Measurements from ENCODE around the gene PTGER4. TPM values are rescaled to one million over a fixed set of nuclear protein-coding genes. Genes with fewer than 3 reads are reported as not detected.
A peak's percentile ranks its signal among the peaks of the same experiment; 100 is the strongest.
"Not testable (repeated sequence)": the region's sequence is repeated elsewhere in the genome, so short reads cannot be mapped to it uniquely, and the experiment has no call there.

PTGER4 gene
- 10 to 100 TPM; 10.1 to 30.1 (median 27.0) TPM for total RNA-seq

DNA sequence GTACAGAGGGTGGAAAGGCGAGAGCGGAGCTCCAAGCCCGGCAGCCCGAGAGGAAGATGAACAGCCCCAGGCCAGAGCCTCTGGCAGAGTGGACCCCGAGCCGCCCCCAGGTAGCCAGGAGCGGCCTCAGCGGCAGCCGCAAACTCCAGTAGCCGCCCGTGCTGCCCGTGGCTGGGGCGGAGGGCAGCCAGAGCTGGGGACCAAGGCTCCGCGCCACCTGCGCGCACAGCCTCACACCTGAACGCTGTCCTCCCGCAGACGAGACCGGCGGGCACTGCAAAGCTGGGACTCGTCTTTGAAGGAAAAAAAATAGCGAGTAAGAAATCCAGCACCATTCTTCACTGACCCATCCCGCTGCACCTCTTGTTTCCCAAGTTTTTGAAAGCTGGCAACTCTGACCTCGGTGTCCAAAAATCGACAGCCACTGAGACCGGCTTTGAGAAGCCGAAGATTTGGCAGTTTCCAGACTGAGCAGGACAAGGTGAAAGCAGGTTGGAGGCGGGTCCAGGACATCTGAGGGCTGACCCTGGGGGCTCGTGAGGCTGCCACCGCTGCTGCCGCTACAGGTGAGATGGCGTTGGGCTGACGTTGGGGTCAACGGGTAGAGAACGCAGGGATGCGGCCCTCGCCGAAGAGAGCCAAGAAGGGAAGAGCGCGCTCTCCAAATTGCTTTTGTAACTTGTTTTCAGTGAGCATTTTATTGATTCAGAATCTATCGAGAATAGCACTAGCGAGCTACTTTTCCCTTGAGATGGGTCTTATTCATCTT is at the start of gene PTGER4:
PTGER4 (plus strand) TSS at position 3 of the 769 bp plus-strand sequence. CDS start 1,079 bp downstream, outside the sequence.
- peaks cover 17% of the 10 kb centered on the region for H3K27me3 ChIP-seq
- peak within 1 kb of the TSS; percentile 68 to 78 for H3K4me3 ChIP-seq
- no peaks in the 10 kb centered on the region for H3K9me3 ChIP-seq
- TF ChIP-seq, protein P1, sequence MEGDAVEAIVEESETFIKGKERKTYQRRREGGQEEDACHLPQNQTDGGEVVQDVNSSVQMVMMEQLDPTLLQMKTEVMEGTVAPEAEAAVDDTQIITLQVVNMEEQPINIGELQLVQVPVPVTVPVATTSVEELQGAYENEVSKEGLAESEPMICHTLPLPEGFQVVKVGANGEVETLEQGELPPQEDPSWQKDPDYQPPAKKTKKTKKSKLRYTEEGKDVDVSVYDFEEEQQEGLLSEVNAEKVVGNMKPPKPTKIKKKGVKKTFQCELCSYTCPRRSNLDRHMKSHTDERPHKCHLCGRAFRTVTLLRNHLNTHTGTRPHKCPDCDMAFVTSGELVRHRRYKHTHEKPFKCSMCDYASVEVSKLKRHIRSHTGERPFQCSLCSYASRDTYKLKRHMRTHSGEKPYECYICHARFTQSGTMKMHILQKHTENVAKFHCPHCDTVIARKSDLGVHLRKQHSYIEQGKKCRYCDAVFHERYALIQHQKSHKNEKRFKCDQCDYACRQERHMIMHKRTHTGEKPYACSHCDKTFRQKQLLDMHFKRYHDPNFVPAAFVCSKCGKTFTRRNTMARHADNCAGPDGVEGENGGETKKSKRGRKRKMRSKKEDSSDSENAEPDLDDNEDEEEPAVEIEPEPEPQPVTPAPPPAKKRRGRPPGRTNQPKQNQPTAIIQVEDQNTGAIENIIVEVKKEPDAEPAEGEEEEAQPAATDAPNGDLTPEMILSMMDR (IDR thresholded peaks at IDR 0.05) = no peak
- peak; percentile 85 to 92 for TF ChIP-seq POLR2A (IDR thresholded peaks at IDR 0.05)
- TF ChIP-seq POLR2AphosphoS5 (IDR thresholded peaks at IDR 0.05) = peak; percentile 94
- H3K36me3 ChIP-seq = no peaks in the 10 kb centered on the region
- 0 to 2% methylated on average over 2 to 19 of the region's 44 CpGs for WGBS, 2 donors (ENCODE audit: low coverage in 1 of 2)
- peaks cover 0 to 91% (median 9%) of the 10 kb centered on the region in 3 donors for H3K4me1 ChIP-seq
- H3K27ac ChIP-seq = peak within 1 kb of the TSS; percentile 51 to 93 (median 90)
- no peak for ATAC-seq

DNA sequence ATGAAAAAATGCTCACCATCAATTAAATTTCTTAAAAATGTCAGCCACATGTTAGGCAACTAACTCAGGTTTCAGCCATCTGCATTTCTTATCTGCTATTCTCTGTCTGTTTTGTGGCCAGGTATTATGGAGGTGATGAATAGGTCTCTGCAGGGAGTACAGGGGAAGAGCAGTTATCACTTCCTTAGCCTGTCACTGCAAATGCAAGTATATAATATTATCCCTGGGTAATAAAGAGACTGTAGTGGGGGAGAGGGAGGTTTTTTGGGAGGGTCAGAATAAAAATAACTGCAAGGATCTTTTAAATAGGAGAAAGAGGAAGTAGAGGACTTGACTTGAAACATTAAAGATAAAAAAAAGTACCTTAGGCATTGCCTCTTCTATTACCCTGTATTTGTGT is 49.6 kb upstream of the PTGER4 start:
- Histone ChIP-seq H3K4me3 (no peak overlapping the region), H3K4me1 (no peaks in the 10 kb centered on the region), H3K9me3 (no peaks in the 10 kb centered on the region), H3K36me3 (no peaks in the 10 kb centered on the region), H3K27me3 (no peaks in the 10 kb centered on the region), H3K27ac (no peak overlapping the region)
- TF ChIP-seq POLR2AphosphoS5 (IDR thresholded peaks at IDR 0.05) (no peak), POLR2A (IDR thresholded peaks at IDR 0.05) (no peak), EP300 (IDR thresholded peaks at IDR 0.05) (no peak)
- TF ChIP-seq, protein P1 (IDR thresholded peaks at IDR 0.05) = no peak
- ATAC-seq = no peak

DNA sequence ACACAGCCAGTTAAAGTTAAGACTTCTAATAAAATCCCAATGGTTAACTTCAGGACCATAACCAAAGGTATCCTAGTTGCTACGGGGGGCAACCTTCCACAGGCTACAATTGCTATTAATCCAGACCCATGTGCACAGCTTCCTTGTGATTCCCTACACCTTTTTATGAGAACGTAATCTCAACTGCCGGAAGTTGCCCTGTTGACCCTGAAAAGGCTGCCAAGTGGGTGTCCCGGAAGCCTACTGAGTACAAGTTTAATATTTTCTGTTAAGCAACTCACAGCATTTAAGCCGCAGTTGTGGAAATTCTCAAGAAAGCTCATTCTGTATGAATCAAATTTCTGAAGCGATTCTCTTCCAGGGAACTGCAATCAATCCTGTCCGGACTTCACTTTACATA is 48.5 kb upstream of the PTGER4 start:
- Histone ChIP-seq H3K4me3 (no peak overlapping the region), H3K27me3 (no peaks in the 10 kb centered on the region), H3K36me3 (no peaks in the 10 kb centered on the region), H3K4me1 (no peaks in the 10 kb centered on the region), H3K9me3 (peaks cover 0 to 5% (median 0%) of the 10 kb centered on the region in 3 donors), H3K27ac (no peak overlapping the region)
- no peak for ATAC-seq
- TF ChIP-seq, protein P1 (IDR thresholded peaks at IDR 0.05) = no peak
- TF ChIP-seq POLR2AphosphoS5 (IDR thresholded peaks at IDR 0.05) (no peak), EP300 (IDR thresholded peaks at IDR 0.05) (no peak)
- WGBS, 2 donors (ENCODE audit: low coverage in 1 of 2) = 73 to 80% methylated on average over 4 to 7 of the region's 7 CpGs

- H3K36me3 ChIP-seq = no peaks in the 10 kb centered on the region
- no peak for ATAC-seq
- H3K4me1 ChIP-seq = no peaks in the 10 kb centered on the region
- no peaks in the 10 kb centered on the region for H3K27me3 ChIP-seq
- no peak overlapping the region for H3K4me3 ChIP-seq
- 43 to 100% methylated on average over 1 to 2 of the region's 3 CpGs for WGBS, 2 donors (ENCODE audit: low coverage in 1 of 2)
- peaks cover 0 to 19% (median 0%) of the 10 kb centered on the region in 3 donors for H3K9me3 ChIP-seq
- TF ChIP-seq POLR2A (IDR thresholded peaks at IDR 0.05) (no peak), EP300 (IDR thresholded peaks at IDR 0.05) (no peak), POLR2AphosphoS5 (IDR thresholded peaks at IDR 0.05) (no peak)
- TF ChIP-seq, protein P1 (IDR thresholded peaks at IDR 0.05) = no peak
- H3K27ac ChIP-seq = no peak overlapping the region
These were observed 45.6 kb upstream of the PTGER4 start for GRCh38 chr5:40634154-40634553.

- ATAC-seq = no peak
- H3K27me3 ChIP-seq = no peaks in the 10 kb centered on the region
These were observed 45.1 kb upstream of the PTGER4 start for GRCh38 chr5:40634593-40634992.

GRCh38 chr5:40639531-40639930 is 40.2 kb upstream of the PTGER4 start:
- not testable (repeated sequence) for H3K36me3 ChIP-seq, H3K27ac ChIP-seq, H3K4me3 ChIP-seq, H3K27me3 ChIP-seq, ATAC-seq, H3K4me1 ChIP-seq
- 100% methylated on average over 1 of the region's 1 CpG for WGBS, 2 donors (ENCODE audit: low coverage in 1 of 2)
- peaks cover 0 to 43% (median 0%) of the 10 kb centered on the region in 3 donors for H3K9me3 ChIP-seq

More at GRCh38 chr5:40634593-40634992, 45.1 kb upstream of the PTGER4 start:
- Histone ChIP-seq H3K27ac (no peak overlapping the region), H3K4me1 (no peaks in the 10 kb centered on the region), H3K9me3 (peaks cover 0 to 23% (median 0%) of the 10 kb centered on the region in 3 donors), H3K4me3 (no peak overlapping the region), H3K36me3 (no peaks in the 10 kb centered on the region)
- no peak for TF ChIP-seq POLR2AphosphoS5 (IDR thresholded peaks at IDR 0.05)
- no peak for TF ChIP-seq EP300 (IDR thresholded peaks at IDR 0.05)
- TF ChIP-seq, protein P1 (IDR thresholded peaks at IDR 0.05) = no peak
- TF ChIP-seq POLR2A (IDR thresholded peaks at IDR 0.05) = no peak
- 100% methylated on average over 1 to 2 of the region's 7 CpGs for WGBS, 2 donors (ENCODE audit: low coverage in 1 of 2)

Data from gastroesophageal sphincter (tissue), 4 donors.